CD4-positive, alpha-beta T cell treated with Interleukin-15 for 1 hour (primary cell): ENCODE measurements around the gene KIR3DL3.
"Not testable (repeated sequence)": the region's sequence is repeated elsewhere in the genome, so short reads cannot be mapped to it uniquely, and the experiment has no call there.

Experiments
- DNase-seq: peaks from one replicate; pipeline ENCODE4 v3.0.0-alpha.2; 2020

The KIR3DL3 gene

GRCh38 chr19:54724142-54724541, at the start of gene KIR3DL3:
Gene KIR3DL3 (plus strand): TSS chr19:54724442. CDS start chr19:54724497, 55 bp downstream.
- no peak for DNase-seq

GRCh38 chr19:54676210-54676834, 47.9 kb upstream of the KIR3DL3 start:
- DNase-seq, result not testable (repeated sequence)

GRCh38 chr19:54677217-54677616, 47.0 kb upstream of the KIR3DL3 start:
- no peak for DNase-seq

GRCh38 chr19:54681596-54681995, 42.6 kb upstream of the KIR3DL3 start:
- DNase-seq, result not testable (repeated sequence)

GRCh38 chr19:54682306-54682856, 41.9 kb upstream of the KIR3DL3 start:
- DNase-seq, result no peak

DNA sequence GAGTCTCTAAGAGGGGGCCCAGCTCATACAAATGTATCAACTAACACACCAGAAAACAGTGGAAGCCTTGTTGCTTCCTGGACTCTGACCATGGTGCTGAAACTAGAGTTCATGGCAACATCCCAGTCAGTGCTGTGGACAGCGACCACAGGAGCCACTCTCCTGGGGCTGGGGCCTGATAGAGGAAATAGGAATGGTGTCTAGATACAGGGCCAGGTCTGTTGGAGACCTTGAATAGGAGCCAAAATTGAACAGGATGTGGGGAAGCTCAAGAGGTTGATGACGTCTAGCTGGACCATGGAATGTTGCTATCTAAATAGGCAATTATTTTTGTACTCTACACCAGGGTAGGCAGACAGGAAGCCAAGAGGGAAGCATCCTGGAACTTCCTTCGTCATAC, 39.7 kb upstream of the KIR3DL3 start:
- DNase-seq, result no peak

- no peak for DNase-seq
Measured at GRCh38 chr19:54691582-54692297, 32.5 kb upstream of the KIR3DL3 start.

- no peak for DNase-seq
Measured at GRCh38 chr19:54692298-54692615, 32.0 kb upstream of the KIR3DL3 start.

DNA sequence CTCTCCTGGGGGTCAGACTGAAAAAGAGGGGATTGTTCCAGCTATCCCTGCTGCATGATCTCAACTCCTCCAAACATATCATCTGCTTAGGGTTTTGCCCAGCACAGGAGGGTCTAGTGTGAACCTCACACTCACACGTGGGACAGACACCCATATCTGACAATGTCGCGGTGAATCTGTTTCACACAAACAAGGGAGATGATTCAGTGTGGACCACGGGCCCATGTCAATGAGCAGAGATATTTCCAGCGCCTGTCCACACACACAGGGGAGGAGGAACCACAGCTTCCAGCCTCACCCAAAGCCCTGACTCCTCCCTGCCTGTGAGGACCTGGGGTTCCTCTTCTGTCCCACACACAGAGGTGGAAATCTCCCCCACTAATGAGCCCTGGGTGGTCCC, 29.6 kb upstream of the KIR3DL3 start:
- no peak for DNase-seq

- no peak for DNase-seq
Measured at GRCh38 chr19:54696117-54696548, 28.1 kb upstream of the KIR3DL3 start.

DNA sequence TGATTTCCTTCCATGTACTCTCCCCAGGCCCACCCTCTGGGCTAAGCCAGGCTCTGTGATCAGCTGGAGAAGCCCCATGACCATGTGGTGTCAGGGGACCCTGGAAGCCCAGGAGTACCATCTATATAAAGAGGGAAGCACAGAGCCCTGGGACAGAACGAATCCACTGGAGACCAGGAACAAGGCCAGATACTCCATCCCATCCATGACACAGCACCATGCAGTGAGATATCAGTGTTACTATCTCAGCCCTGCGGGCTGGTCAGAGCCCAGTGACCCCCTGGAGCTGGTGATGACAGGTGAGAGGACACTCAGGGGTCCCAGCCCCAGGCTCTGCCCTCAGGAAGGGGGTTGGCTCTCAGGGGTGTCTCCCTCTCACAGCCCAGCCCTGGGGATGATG, 27.5 kb upstream of the KIR3DL3 start:
- no peak for DNase-seq

DNA sequence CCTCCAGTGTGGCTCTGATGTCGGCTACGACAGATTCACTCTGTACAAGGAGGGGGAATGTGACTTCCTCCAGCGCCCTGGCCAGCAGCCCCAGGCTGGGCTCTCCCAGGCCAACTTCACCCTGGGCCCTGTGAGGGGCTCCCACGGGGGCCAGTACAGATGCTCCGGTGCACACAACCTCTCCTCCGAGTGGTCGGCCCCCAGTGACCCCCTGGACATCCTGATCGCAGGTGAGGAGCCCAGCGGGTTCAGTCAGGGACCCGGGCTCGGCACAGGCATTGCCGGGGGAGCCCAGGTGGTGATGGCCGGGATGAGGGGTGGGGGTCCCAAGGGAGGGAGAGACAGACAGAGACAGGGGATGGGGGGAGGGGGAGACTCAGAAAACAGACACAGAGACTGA, 26.5 kb upstream of the KIR3DL3 start:
- DNase-seq, result not testable (repeated sequence)

DNA sequence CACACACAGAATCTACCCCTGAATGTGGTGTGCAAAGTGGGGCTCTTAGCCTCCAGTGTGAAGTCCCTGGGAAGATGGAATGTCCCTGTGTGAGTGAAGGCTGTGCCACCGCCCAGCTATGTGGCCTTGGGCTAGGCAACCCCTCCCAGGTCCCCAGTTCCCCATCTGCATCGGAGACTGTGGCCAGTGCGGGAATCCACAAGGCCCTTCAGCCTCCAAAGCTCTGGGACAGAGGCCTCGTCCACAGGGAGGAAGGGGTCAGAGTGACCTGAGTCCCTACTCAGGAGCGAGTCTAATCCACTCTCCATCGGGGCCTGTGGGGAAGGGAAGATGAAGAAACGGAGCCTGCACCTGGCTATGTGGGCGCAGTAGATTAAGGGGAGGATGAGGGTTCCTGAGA, 19.3 kb upstream of the KIR3DL3 start:
- DNase-seq, result no peak

- no peak for DNase-seq
Measured at GRCh38 chr19:54707962-54708361, 16.3 kb upstream of the KIR3DL3 start.

GRCh38 chr19:54708781-54709180, 15.5 kb upstream of the KIR3DL3 start:
- no peak for DNase-seq

- DNase-seq, result no peak
Measured at GRCh38 chr19:54709212-54709948, 14.9 kb upstream of the KIR3DL3 start.

DNA sequence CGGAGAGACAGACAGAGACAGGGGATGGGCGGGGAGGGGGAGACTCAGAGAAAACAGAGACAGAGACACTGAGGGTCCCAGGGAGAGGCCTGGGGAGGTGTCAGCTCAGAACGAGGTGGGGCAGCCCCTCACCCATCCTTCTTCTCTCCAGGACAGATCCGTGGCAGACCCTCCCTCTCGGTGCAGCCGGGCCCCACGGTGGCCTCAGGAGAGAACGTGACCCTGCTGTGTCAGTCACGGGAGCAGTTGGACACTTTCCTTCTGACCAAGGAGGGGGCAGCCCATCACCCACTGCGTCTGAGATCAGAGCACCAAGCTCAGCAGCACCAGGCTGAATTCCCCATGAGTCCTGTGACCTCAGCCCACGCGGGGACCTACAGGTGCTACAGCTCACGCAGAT, 14.3 kb upstream of the KIR3DL3 start:
- not testable (repeated sequence) for DNase-seq

- DNase-seq, result no peak
Measured at GRCh38 chr19:54724644-54725043, 402 bp downstream of the KIR3DL3 start.

GRCh38 chr19:54725321-54725720, 1.1 kb downstream of the KIR3DL3 start:
- DNase-seq, result no peak

- DNase-seq, result no peak
Measured at GRCh38 chr19:54727562-54727961, 3.3 kb downstream of the KIR3DL3 start.

- no peak for DNase-seq
Measured at GRCh38 chr19:54728167-54728566, 3.9 kb downstream of the KIR3DL3 start.

GRCh38 chr19:54729416-54730188, 5.4 kb downstream of the KIR3DL3 start:
- no peak for DNase-seq

GRCh38 chr19:54731191-54731590, 6.9 kb downstream of the KIR3DL3 start:
- DNase-seq, result no peak
